Right lobe of liver (tissue), 6 donors: ENCODE data around the gene SLC15A1. TPM values are rescaled to one million over a fixed set of nuclear protein-coding genes. Genes with fewer than 3 reads are reported as not detected.

Experiments
- ATAC-seq, 4 donors: fragments of 200-7000 bp; cut with Tn5 transposase; one replicate each; pipeline ENCODE4 v1.9.1; 2020; ENCODE audit warnings: mild to moderate bottlenecking in 4 of 4, moderate library complexity in 4 of 4
- DNase-seq, 3 donors: peaks; one replicate each; pipeline ENCODE4 v3.0.0-alpha.2; 2020
- H3K27ac ChIP-seq, 3 donors: fragments of 200-600 bp; one replicate each; pipeline ENCODE4 v1.8.0; 2022
- H3K27me3 ChIP-seq, 2 donors: fragments of 200-600 bp; one replicate each; pipeline ENCODE4 v1.8.0; 2022
- H3K36me3 ChIP-seq, 4 donors: fragments of 200-600 bp; sonication (generic) in 1 of 4; one replicate each; pipeline versions ENCODE4 v1.5.1 to v1.8.0; 2017 to 2022; ENCODE audit warnings: control low read depth in 1 of 4
- H3K4me1 ChIP-seq, 4 donors: fragments of 200-600 bp; sonication (generic) in 1 of 4; one replicate each; pipeline versions ENCODE4 v1.5.1 to v1.8.0; 2017 to 2022; ENCODE audit warnings: control low read depth in 1 of 4
- H3K4me3 ChIP-seq, 3 donors: fragments of 200-600 bp; one replicate each; pipeline ENCODE4 v1.8.0; 2022
- H3K9me3 ChIP-seq, 4 donors: fragments of 200-600 bp; sonication (generic) in 1 of 4; one replicate each; pipeline versions ENCODE4 v1.5.1 to v1.8.0; 2017 to 2022; ENCODE audit warnings: control low read depth in 1 of 4
- CTCF ChIP-seq, 4 donors: fragments of 200-600 bp in 3 of 4; fragments of 450-650 bp in 1 of 4; IDR thresholded peaks; one replicate each; pipeline versions ENCODE4 v1.5.1 to v1.8.0; 2016 to 2022; ENCODE audit warnings: antibody characterized with exemption in 4 of 4, mild to moderate bottlenecking in 2 of 4
- POLR2A ChIP-seq: fragments of 450-650 bp; IDR thresholded peaks from one replicate; pipeline ENCODE4 v1.6.1; 2017; ENCODE audit warnings: antibody characterized with exemption, mild to moderate bottlenecking
- WGBS: methylation state at CpG from one replicate; pipeline ENCODE4 v1.1.6; 2018; ENCODE audit warnings: low coverage, low lambda C conversion rate; ENCODE audit not compliant: insufficient coverage; ENCODE audit errors: missing lambda C conversion rate; 5-methylcytosine and 5-hydroxymethylcytosine counted together
- intact Hi-C, 2 donors: fragments of 100-400 bp; cut with DNase I; formaldehyde crosslinking; loops; one replicate each; pipeline versions ENCODE4 v1.11.2 to v1.14.1; 2022
- total RNA-seq, 6 experiments: library from RNA; depleted of rRNA in 2 of 6; stranded (reverse); fragments of >200 nt in 2 of 6; fragmentation: NEBNext Ultra II Directional in 3 of 6; extraction: Animal tissue kit (Norgen Biotek cat#: 25700) in 3 of 6; gene quantifications; one replicate each; pipeline versions ENCODE4 v1.1.0 to v1.2.4, GENCODE V29; 2016 to 2023
- donor health status: DM: no; HTN: yes; CAD: no.
- donor health status: DM: no; HTN: no; CAD: no.
- donor health status: DM: no; HTN: no; CAD: no.
- donor health status: DM: no; HTN: yes; CAD: no.
- donor health status: DM: no; HTN: yes; CAD: no.

SLC15A1 gene
- total RNA-seq, 6 experiments from 2014 or later = 13.5 to 26.8 (median 17.3) TPM

- Histone ChIP-seq H3K9me3 (no peaks in the 10 kb centered on the region), H3K4me3 (no peak overlapping the region), H3K36me3 (peaks cover 0 to 14% (median 3%) of the 10 kb centered on the region in 4 donors), H3K4me1 (no peaks in the 10 kb centered on the region), H3K27me3 (no peaks in the 10 kb centered on the region), H3K27ac (no peak overlapping the region)
- ATAC-seq (no peak), DNase-seq (no peak)
- TF ChIP-seq POLR2A (no peak), CTCF (IDR thresholded peaks at IDR 0.05) (no peak)
- 79% methylated on average over 2 of the region's 2 CpGs for WGBS
- intact Hi-C loops = no loop called here
Observed at GRCh38 chr13:98688373-98688772, 64.1 kb downstream of the SLC15A1 start.

GRCh38 chr13:98687319-98687718 is 65.2 kb downstream of the SLC15A1 start:
- Histone ChIP-seq H3K27ac (no peak overlapping the region), H3K36me3 (peaks cover 0 to 14% (median 3%) of the 10 kb centered on the region in 4 donors), H3K9me3 (no peaks in the 10 kb centered on the region), H3K4me1 (no peaks in the 10 kb centered on the region), H3K4me3 (no peak overlapping the region), H3K27me3 (no peaks in the 10 kb centered on the region)
- TF ChIP-seq CTCF (IDR thresholded peaks at IDR 0.05) = no peak
- TF ChIP-seq POLR2A = no peak
- ATAC-seq (no peak), DNase-seq (no peak)
- WGBS = 87% methylated on average over 5 of the region's 5 CpGs
- intact Hi-C loops = no loop called here

- 94% methylated on average over 4 of the region's 9 CpGs for WGBS
- Histone ChIP-seq H3K4me3 (no peak overlapping the region), H3K27ac (no peak overlapping the region), H3K9me3 (no peaks in the 10 kb centered on the region), H3K27me3 (no peaks in the 10 kb centered on the region), H3K36me3 (peaks cover 0 to 14% (median 3%) of the 10 kb centered on the region in 4 donors), H3K4me1 (no peaks in the 10 kb centered on the region)
- no peak for TF ChIP-seq CTCF (IDR thresholded peaks at IDR 0.05)
- TF ChIP-seq POLR2A = no peak
- DNase-seq = no peak
- intact Hi-C loops = no loop called here
- no peak for ATAC-seq
Observed at GRCh38 chr13:98686270-98686669, 66.2 kb downstream of the SLC15A1 start.

- no peak overlapping the region for H3K4me3 ChIP-seq
- H3K27ac ChIP-seq = no peak overlapping the region
- TF ChIP-seq POLR2A (no peak), CTCF (IDR thresholded peaks at IDR 0.05) (no peak)
- ATAC-seq (no peak), DNase-seq (no peak)
- peaks cover 0 to 14% (median 3%) of the 10 kb centered on the region in 4 donors for H3K36me3 ChIP-seq
- H3K4me1 ChIP-seq = no peaks in the 10 kb centered on the region
- no peaks in the 10 kb centered on the region for H3K27me3 ChIP-seq
- WGBS = 48% methylated on average over 2 of the region's 2 CpGs
- intact Hi-C loops = no loop called here
- H3K9me3 ChIP-seq = no peaks in the 10 kb centered on the region
Observed at GRCh38 chr13:98685146-98685545, 67.3 kb downstream of the SLC15A1 start.

GRCh38 chr13:98681049-98681448 is 71.4 kb downstream of the SLC15A1 start:
- intact Hi-C loops = no loop called here
- no peak overlapping the region for H3K27ac ChIP-seq
- peak in 2 of 4 donors; percentile 24 to 28 for ATAC-seq
- no peaks in the 10 kb centered on the region for H3K4me1 ChIP-seq
- no peaks in the 10 kb centered on the region for H3K27me3 ChIP-seq
- no peak for DNase-seq
- peaks cover 0 to 1% (median 0%) of the 10 kb centered on the region in 4 donors for H3K36me3 ChIP-seq
- WGBS = 64% methylated on average over 3 of the region's 3 CpGs
- no peaks in the 10 kb centered on the region for H3K9me3 ChIP-seq
- no peak overlapping the region for H3K4me3 ChIP-seq
- TF ChIP-seq CTCF (IDR thresholded peaks at IDR 0.05) = no peak
